Lower leg skin (tissue), 3 donors: Measurements from ENCODE around the gene PRRG2.

ENCODE experiments used
- CTCF ChIP-seq, 3 donors: fragments of 450-650 bp; IDR thresholded peaks; one replicate each; pipeline ENCODE4 v1.5.1; 2016; ENCODE audit warnings: antibody characterized with exemption in 3 of 3, mild to moderate bottlenecking in 3 of 3, moderate library complexity in 2 of 3
- POLR2A ChIP-seq, 2 donors: fragments of 450-650 bp; IDR thresholded peaks; one replicate each; pipeline ENCODE4 v1.6.1; 2016 to 2017; ENCODE audit warnings: antibody characterized with exemption in 2 of 2, mild to moderate bottlenecking in 1 of 2, moderate library complexity in 1 of 2

- no peak for TF ChIP-seq POLR2A (IDR thresholded peaks at IDR 0.05)
- TF ChIP-seq CTCF (IDR thresholded peaks at IDR 0.05), result no peak
Measured at GRCh38 chr19:49593233-49594113, 12.4 kb downstream of the PRRG2 start.
